Left hindlimb (tissue), 1 donor: ENCODE data around the gene WFDC1.

Source experiments
- DNase-seq: peaks from one replicate; pipeline ENCODE4 v3.0.0-alpha.2; 2018

WFDC1 gene

GRCh38 chr16:84357191-84357651 is 62.5 kb downstream of the WFDC1 start:
- no peak for DNase-seq

GRCh38 chr16:84358601-84359295 is 64.1 kb downstream of the WFDC1 start:
- no peak for DNase-seq

- DNase-seq: no peak
These were observed 64.6 kb downstream of the WFDC1 start for GRCh38 chr16:84359326-84359725.

- DNase-seq: no peak
These were observed 65.5 kb downstream of the WFDC1 start for GRCh38 chr16:84360170-84360569.

- no peak for DNase-seq
These were observed 66.1 kb downstream of the WFDC1 start for GRCh38 chr16:84360748-84361147.

- DNase-seq: no peak
These were observed 66.9 kb downstream of the WFDC1 start for GRCh38 chr16:84361546-84361945.

GRCh38 chr16:84362471-84362941 is 67.8 kb downstream of the WFDC1 start:
- DNase-seq: no peak

- DNase-seq: no peak
These were observed 71.5 kb downstream of the WFDC1 start for GRCh38 chr16:84366208-84366607.

- no peak for DNase-seq
These were observed 72.6 kb downstream of the WFDC1 start for GRCh38 chr16:84367297-84367680.

- DNase-seq: no peak
These were observed 73.2 kb downstream of the WFDC1 start for GRCh38 chr16:84367750-84368307.

GRCh38 chr16:84368308-84368996 is 73.8 kb downstream of the WFDC1 start, which contains the start of gene ATP2C2:
ATP2C2 (plus strand) TSS chr16:84368538; CDS start chr16:84368616, 78 bp downstream.
- no peak for DNase-seq

GRCh38 chr16:84369105-84369504 is 74.4 kb downstream of the WFDC1 start:
- DNase-seq: no peak

GRCh38 chr16:84369938-84370627 is 75.4 kb downstream of the WFDC1 start:
- DNase-seq: no peak

GRCh38 chr16:84370723-84371552 is 76.3 kb downstream of the WFDC1 start:
- no peak for DNase-seq

- no peak for DNase-seq
These were observed 76.8 kb downstream of the WFDC1 start for GRCh38 chr16:84371553-84371865.

- no peak for DNase-seq
These were observed 79.3 kb downstream of the WFDC1 start for GRCh38 chr16:84373907-84374489.

GRCh38 chr16:84378099-84378498 is 83.4 kb downstream of the WFDC1 start:
- no peak for DNase-seq

- DNase-seq: no peak
These were observed 83.9 kb downstream of the WFDC1 start for GRCh38 chr16:84378567-84378966.

- no peak for DNase-seq
These were observed 84.5 kb downstream of the WFDC1 start for GRCh38 chr16:84379008-84379708.
